Endothelial cell of umbilical vein (primary cell): ENCODE results near the gene CST8. TPM values are rescaled to one million over a fixed set of nuclear protein-coding genes. Genes with fewer than 3 reads are reported as not detected.

Source experiments
- BruUV-seq: library from RNA; stranded (reverse); fragments of 400-500 nt; replicated peaks from 2 replicates; lab custom pipeline; 2021; lab: Mats Ljungman, UMichigan
- CTCF ChIA-PET: fragments of 300-600, 350-600 bp; sonication (Branson Sonifier 250); formaldehyde crosslinking; loops from one replicate; lab custom pipeline; 2021; ENCODE audit warnings: antibody characterized with exemption, inconsistent platforms; lab: Charles Lee
- POLR2A ChIA-PET: fragments of 300-600, 350-600 bp; sonication (Branson Sonifier 250); formaldehyde crosslinking; loops from one replicate; lab custom pipeline; 2021; ENCODE audit warnings: antibody characterized with exemption, inconsistent platforms; lab: Charles Lee
- DNase-seq: peaks from one replicate; pipeline ENCODE4 v3.0.0-alpha.2; 2011; ENCODE audit warnings: low read depth, low spot score
- FAIRE-seq: peaks from 2 replicates; lab custom pipeline; 2011; peaks lifted over from hg19 to GRCh38; lab: Jason Lieb, UNC
- H2AFZ ChIP-seq: 2 replicates; pipeline ENCODE4 v1.6.0; 2012; ENCODE audit warnings: low read depth, low read length, control low read depth, inconsistent platforms
- H3K27ac ChIP-seq: 2 replicates; pipeline ENCODE4 v1.5.1; 2011; ENCODE audit warnings: low read depth, mild to moderate bottlenecking, control low read depth, low read length, moderate library complexity; ENCODE audit not compliant: insufficient read depth
- H3K27me3 ChIP-seq, 2 experiments: 2 replicates each; pipeline versions ENCODE4 v1.6.0 to v1.6.1; 2011; ENCODE audit warnings: low read length in 2 of 2, mixed read lengths in 1 of 2; ENCODE audit not compliant: control insufficient read depth in 2 of 2, insufficient read depth in 2 of 2
- H3K36me3 ChIP-seq, 2 experiments: 2 replicates in 1 of 2; 3 replicates in 1 of 2; pipeline ENCODE4 v1.5.1; 2011; ENCODE audit warnings: low read length in 2 of 2, mild to moderate bottlenecking in 1 of 2, moderate library complexity in 1 of 2; ENCODE audit not compliant: control insufficient read depth in 2 of 2, insufficient read depth in 2 of 2; ENCODE audit errors: extremely low read depth in 1 of 2
- H3K4me1 ChIP-seq: 3 replicates; pipeline ENCODE4 v1.5.1; 2011; ENCODE audit warnings: mild to moderate bottlenecking, low read length; ENCODE audit not compliant: control insufficient read depth, insufficient read depth; ENCODE audit errors: extremely low read depth
- H3K4me2 ChIP-seq: 2 replicates; pipeline ENCODE4 v1.6.1; 2011; ENCODE audit warnings: low read length, control low read depth, mixed read lengths; ENCODE audit not compliant: insufficient read depth
- H3K4me3 ChIP-seq, 3 experiments: fragments of 200-600 bp in 1 of 3; sonication (generic), shearing (Covaris generic) in 1 of 3; replicated peaks in 1 of 3; 2 replicates each; pipeline ENCODE4 v1.5.1; 2011 to 2016; ENCODE audit warnings: control low read depth in 3 of 3, low read length in 3 of 3, mild to moderate bottlenecking in 2 of 3, inconsistent platforms in 1 of 3, low read depth in 1 of 3, moderate library complexity in 1 of 3; ENCODE audit not compliant: insufficient read depth in 1 of 3
- H3K79me2 ChIP-seq: 2 replicates; pipeline ENCODE4 v1.6.0; 2012; ENCODE audit warnings: low read length, inconsistent platforms; ENCODE audit not compliant: control insufficient read depth, insufficient read depth
- H3K9ac ChIP-seq: replicated peaks from 2 replicates; pipeline ENCODE3; 2011; ENCODE audit warnings: low read length, control low read depth; ENCODE audit not compliant: insufficient read depth; ENCODE audit errors: extremely low read depth
- H3K9me1 ChIP-seq: replicated peaks from 3 replicates; pipeline ENCODE4 v1.6.0; 2011; ENCODE audit warnings: mild to moderate bottlenecking, low read length; ENCODE audit not compliant: control insufficient read depth, insufficient read depth; ENCODE audit errors: extremely low read depth
- H3K9me3 ChIP-seq: replicated peaks from 2 replicates; pipeline ENCODE4 v1.5.1; 2012; ENCODE audit warnings: low read length, inconsistent platforms; ENCODE audit not compliant: control insufficient read depth, insufficient read depth
- H4K20me1 ChIP-seq: replicated peaks from 2 replicates; pipeline ENCODE3; 2011; ENCODE audit warnings: mild to moderate bottlenecking, low read length; ENCODE audit not compliant: control insufficient read depth, insufficient read depth; ENCODE audit errors: extremely low read depth
- CTCF ChIP-seq, 2 donors: IDR thresholded peaks; 1 replicate in 1 of 2; 2 replicates in 1 of 2; pipeline ENCODE4 v1.5.1; 2011; ENCODE audit warnings: low read length in 2 of 2, mild to moderate bottlenecking in 2 of 2, moderate library complexity in 2 of 2, control low read depth in 1 of 2, inconsistent platforms in 1 of 2, low read depth in 1 of 2; ENCODE audit not compliant: insufficient read depth in 1 of 2; ENCODE audit errors: extremely low read depth in 1 of 2
- EZH2 ChIP-seq: IDR thresholded peaks from 2 replicates; pipeline ENCODE4 v1.6.1; 2012; ENCODE audit warnings: borderline replicate concordance, low read depth, mild to moderate bottlenecking, moderate library complexity, low read length, inconsistent platforms; ENCODE audit not compliant: severe bottlenecking
- FOS ChIP-seq: IDR thresholded peaks from 2 replicates; pipeline ENCODE4 v1.6.1; 2011; ENCODE audit warnings: mild to moderate bottlenecking, low read length, moderate library complexity, borderline replicate concordance; ENCODE audit not compliant: insufficient read depth
- JUN ChIP-seq: IDR thresholded peaks from 2 replicates; pipeline ENCODE4 v1.6.1; 2011; ENCODE audit warnings: borderline replicate concordance, low read depth; ENCODE audit not compliant: insufficient read length, insufficient read depth
- MAX ChIP-seq: IDR thresholded peaks from 2 replicates; pipeline ENCODE4 v1.6.1; 2011; ENCODE audit not compliant: insufficient read depth, insufficient read length
- MYC ChIP-seq: IDR thresholded peaks from one replicate; pipeline ENCODE4 v1.6.1; 2011; ENCODE audit warnings: mild to moderate bottlenecking, low read depth, low read length
- POLR2A ChIP-seq: IDR thresholded peaks from 2 replicates; pipeline ENCODE4 v1.6.1; 2012; ENCODE audit warnings: low read depth, mild to moderate bottlenecking, control low read depth, low read length
- dilution Hi-C: fragments of 300-500 bp; cut with MboI; formaldehyde crosslinking; loops from one replicate; pipeline ENCODE4 v1.15.0; 2019; ENCODE audit warnings: low sequenced_read_pairs; ENCODE audit not compliant: extremely low pct_ligation_motif_present
- intact Hi-C: fragments of 100-400 bp; cut with micrococcal nuclease; formaldehyde crosslinking; loops from one replicate; pipeline ENCODE4 v1.10.0; 2022
- polyA plus RNA-seq, 4 experiments: library from polyadenylated mRNA; depleted of rRNA in 3 of 4; stranded (reverse) in 3 of 4; unstranded in 1 of 4; fragments of >200 nt; gene quantifications; 2 replicates each; pipeline versions ENCODE4 v1.2.1 to v1.2.3, GENCODE V29; 2011 to 2012; ENCODE audit warnings: missing spikeins in 1 of 4
- total RNA-seq: library from RNA; stranded (reverse); gene quantifications from 2 replicates; pipeline ENCODE4 v1.2.3, GENCODE V29; 2021

Gene CST8
- total and polyA plus RNA-seq, 2 donors (not counting 3 experiments of a cell fraction or from before 2014, with no cell fraction given), result not detected

GRCh38 chr20:23514848-23515247, 23.9 kb downstream of the CST8 start:
- no peak for FAIRE-seq
- Histone ChIP-seq H3K9ac (no peak overlapping the region), H2AFZ (no peak overlapping the region), H3K4me3 (no peak overlapping the region), H4K20me1 (no peaks in the 10 kb centered on the region), H3K9me1 (no peaks in the 10 kb centered on the region), H3K27ac (no peak overlapping the region), H3K79me2 (no peaks in the 10 kb centered on the region), H3K27me3 (no peaks in the 10 kb centered on the region), H3K4me2 (no peak overlapping the region), H3K9me3 (no peaks in the 10 kb centered on the region), H3K36me3 (no peaks in the 10 kb centered on the region), H3K4me1 (no peaks in the 10 kb centered on the region)
- dilution Hi-C loops (no loop called here), intact Hi-C loops (no loop called here)
- POLR2A ChIA-PET, result no interaction called here
- no peak for DNase-seq
- CTCF ChIA-PET, result interaction anchor here (1.0 kb wide), 1 partner anchor 19 kb away, joined by 4 read pairs; no protein-coding TSS in a partner anchor
- BruUV-seq, result no TSS peak
- no peak for TF ChIP-seq FOS
- TF ChIP-seq JUN, result no peak
- no peak for TF ChIP-seq POLR2A
- no peak for TF ChIP-seq MYC
- no peak for TF ChIP-seq EZH2
- no peak for TF ChIP-seq CTCF (IDR thresholded peaks at IDR 0.05; ENCODE audit: extremely low read depth in 1 of 2, insufficient read depth in 1 of 2, low read depth in 1 of 2, low read length in 2 of 2)
- TF ChIP-seq MAX, result no peak
